Naive B cell (primary cell): ENCODE results near the gene ZNF644. TPM values are rescaled to one million over a fixed set of nuclear protein-coding genes. Genes with fewer than 3 reads are reported as not detected.

Experiments used
- ATAC-seq, 2 donors: fragments of 150-1000 bp; cut with Tn5 transposase; 2 replicates each; pipeline ENCODE4 v1.10.0; 2021; ENCODE audit warnings: low read depth in 2 of 2, mild to moderate bottlenecking in 2 of 2, moderate library complexity in 2 of 2
- DNase-seq: peaks from one replicate; pipeline ENCODE4 v3.0.0; 2022
- H3K27ac Mint-ChIP-seq, 6 donors: one replicate each; pipeline ENCODE4 v1.8.0; 2020 to 2022; ENCODE audit warnings: mild to moderate bottlenecking in 6 of 6, mixed read lengths in 6 of 6, moderate library complexity in 5 of 6, inconsistent platforms in 2 of 6
- H3K27me3 Mint-ChIP-seq, 3 donors: one replicate each; pipeline ENCODE4 v1.8.0; 2021 to 2022; ENCODE audit warnings: mixed read lengths in 3 of 3, mild to moderate bottlenecking in 1 of 3
- H3K36me3 Mint-ChIP-seq, 2 donors: one replicate each; pipeline ENCODE4 v1.8.0; 2020 to 2022; ENCODE audit warnings: mixed read lengths in 2 of 2, inconsistent platforms in 1 of 2, mild to moderate bottlenecking in 1 of 2
- H3K4me1 Mint-ChIP-seq, 3 donors: one replicate each; pipeline ENCODE4 v1.8.0; 2020 to 2022; ENCODE audit warnings: mixed read lengths in 3 of 3, inconsistent platforms in 1 of 3, mild to moderate bottlenecking in 1 of 3, moderate library complexity in 1 of 3
- H3K4me3 Mint-ChIP-seq, 8 donors: one replicate each; pipeline ENCODE4 v1.8.0; 2020 to 2022; ENCODE audit warnings: mild to moderate bottlenecking in 8 of 8, mixed read lengths in 8 of 8, moderate library complexity in 8 of 8, inconsistent platforms in 2 of 8
- H3K9me3 Mint-ChIP-seq, 7 donors: one replicate each; pipeline ENCODE4 v1.8.0; 2020 to 2022; ENCODE audit warnings: mixed read lengths in 7 of 7, mild to moderate bottlenecking in 5 of 7, inconsistent platforms in 2 of 7, moderate library complexity in 1 of 7
- polyA plus RNA-seq, 6 donors: library from polyadenylated mRNA; unstranded; fragments of 300-500 nt; fragmentation: Illumina TruSeq; gene quantifications; one replicate each; pipeline ENCODE4 v1.2.3, GENCODE V29; 2021; ENCODE audit warnings: low read depth in 6 of 6

The ZNF644 gene
- polyA plus RNA-seq, 6 donors from 2014 or later = 89.4 to 115 (median 103) TPM

DNA sequence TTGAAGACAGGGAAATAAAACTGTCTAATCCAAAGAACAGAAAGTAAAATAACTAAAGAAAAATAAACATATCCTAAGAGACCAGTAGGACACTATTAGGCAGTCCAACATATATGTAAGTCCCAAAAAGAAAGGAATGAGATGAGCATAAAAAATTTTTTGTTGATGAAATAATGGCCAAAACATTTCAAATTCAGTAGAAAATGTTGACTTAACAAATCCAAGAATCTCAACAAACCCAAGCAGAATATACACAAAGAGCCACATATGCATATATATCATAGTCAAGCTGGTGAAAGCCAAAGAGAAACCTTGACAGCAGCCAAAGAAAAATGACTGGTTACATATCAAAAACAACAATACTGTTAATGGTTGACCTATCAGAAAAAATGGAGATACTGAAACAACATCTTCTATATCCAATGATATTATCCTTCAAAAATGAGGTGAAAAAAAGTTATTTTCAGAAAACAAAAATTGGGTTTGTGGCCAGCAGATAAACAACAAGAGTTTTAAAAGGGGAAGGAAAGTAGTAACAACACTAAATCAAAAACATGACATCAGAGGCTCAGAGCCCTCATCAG is 26.4 kb downstream of the ZNF644 start:
- Mint-ChIP-seq H3K9me3 (peaks cover 0 to 31% (median 4%) of the 10 kb centered on the region in 7 donors), H3K27me3 (no peaks in the 10 kb centered on the region), H3K4me3 (peak overlapping the region in 2 of 8 donors; percentile 13 to 32), H3K36me3 (peaks cover 17% of the 10 kb centered on the region in 2 donors), H3K4me1 (peaks cover 70 to 93% (median 84%) of the 10 kb centered on the region in 3 donors), H3K27ac (peak overlapping the region in 4 of 6 donors; percentile 25 to 74 (median 58))
- ATAC-seq = no peak
- no peak for DNase-seq

DNA sequence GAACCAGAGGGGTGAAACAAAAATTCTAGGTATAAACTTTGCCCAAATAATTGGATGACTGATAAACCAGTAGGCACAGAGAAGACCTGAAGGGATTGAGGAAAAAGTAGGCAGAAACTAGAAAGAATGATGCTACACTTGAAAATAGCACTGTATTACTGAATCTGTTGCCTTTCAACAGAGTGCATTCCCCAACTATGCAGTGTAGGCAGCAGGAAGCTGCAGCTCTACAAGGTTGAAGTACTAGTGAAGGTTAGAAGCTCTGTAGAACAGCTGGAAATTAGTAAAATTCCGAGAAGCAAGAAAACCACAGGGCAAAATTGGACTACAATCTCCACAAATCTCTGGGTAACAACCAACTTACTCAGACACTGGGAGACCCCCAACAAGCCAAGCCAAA is 27.4 kb downstream of the ZNF644 start:
- DNase-seq (no peak), ATAC-seq (no peak)
- Mint-ChIP-seq H3K9me3 (peaks cover 0 to 31% (median 4%) of the 10 kb centered on the region in 7 donors), H3K36me3 (peaks cover 17% of the 10 kb centered on the region in 2 donors), H3K4me1 (peaks cover 70 to 94% (median 84%) of the 10 kb centered on the region in 3 donors), H3K27ac (peak overlapping the region in 4 of 6 donors; percentile 3 to 74 (median 12)), H3K27me3 (no peaks in the 10 kb centered on the region), H3K4me3 (peak overlapping the region in 4 of 8 donors; percentile 4 to 45 (median 20))

DNA sequence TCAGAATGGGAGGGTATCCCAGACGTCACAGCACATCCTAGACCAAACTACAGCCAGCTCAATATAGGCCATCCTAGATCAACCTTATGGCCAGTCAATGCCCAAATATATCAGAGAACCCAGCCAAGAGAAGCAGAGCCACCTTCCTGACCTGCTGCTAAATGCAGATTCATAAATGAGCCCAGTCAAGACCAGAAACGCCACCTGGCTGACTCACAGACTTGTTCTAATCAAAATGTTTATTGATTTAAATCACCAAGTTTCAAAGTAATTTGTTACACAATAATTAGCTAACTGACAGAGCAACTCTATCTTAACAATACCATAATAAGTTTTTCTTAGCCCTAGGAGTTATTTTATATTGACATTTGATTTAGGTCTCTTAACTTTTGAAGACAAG is 28.6 kb downstream of the ZNF644 start:
- peak overlapping the region in 4 of 6 donors; percentile 1 to 78 (median 39) for H3K27ac Mint-ChIP-seq
- H3K4me3 Mint-ChIP-seq = no peak overlapping the region
- no peak for ATAC-seq
- H3K36me3 Mint-ChIP-seq = peaks cover 19 to 24% of the 10 kb centered on the region in 2 donors
- H3K9me3 Mint-ChIP-seq = peaks cover 0 to 37% (median 4%) of the 10 kb centered on the region in 7 donors
- no peaks in the 10 kb centered on the region for H3K27me3 Mint-ChIP-seq
- H3K4me1 Mint-ChIP-seq = peaks cover 75 to 94% (median 86%) of the 10 kb centered on the region in 3 donors
- no peak for DNase-seq

DNA sequence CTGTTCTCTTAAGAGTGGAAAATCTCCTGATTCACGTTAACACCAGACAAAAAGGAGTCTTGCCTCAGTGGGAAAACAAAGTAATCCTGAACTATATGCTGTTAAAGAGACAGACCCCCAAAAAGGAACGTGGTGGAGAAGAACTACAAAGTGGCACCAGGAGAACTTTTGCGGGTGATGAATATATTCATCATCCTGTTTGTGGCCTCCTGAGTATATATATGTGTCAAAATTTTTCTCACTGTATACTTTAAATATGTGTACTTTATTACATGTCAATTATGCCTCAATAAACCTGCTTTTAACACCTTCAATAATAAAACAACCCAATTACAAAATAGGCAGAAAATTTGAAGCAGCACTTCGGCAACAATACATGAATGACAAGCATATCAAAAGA is 31.1 kb downstream of the ZNF644 start:
- DNase-seq = no peak
- H3K27ac Mint-ChIP-seq = peak overlapping the region; percentile 38 to 85 (median 68)
- H3K27me3 Mint-ChIP-seq = no peaks in the 10 kb centered on the region
- peaks cover 79 to 92% (median 91%) of the 10 kb centered on the region in 3 donors for H3K4me1 Mint-ChIP-seq
- H3K4me3 Mint-ChIP-seq = peak overlapping the region in 2 of 8 donors; percentile 2 to 24
- peaks cover 29 to 33% of the 10 kb centered on the region in 2 donors for H3K36me3 Mint-ChIP-seq
- H3K9me3 Mint-ChIP-seq = peaks cover 4 to 39% (median 11%) of the 10 kb centered on the region in 7 donors
- ATAC-seq = no peak

DNA sequence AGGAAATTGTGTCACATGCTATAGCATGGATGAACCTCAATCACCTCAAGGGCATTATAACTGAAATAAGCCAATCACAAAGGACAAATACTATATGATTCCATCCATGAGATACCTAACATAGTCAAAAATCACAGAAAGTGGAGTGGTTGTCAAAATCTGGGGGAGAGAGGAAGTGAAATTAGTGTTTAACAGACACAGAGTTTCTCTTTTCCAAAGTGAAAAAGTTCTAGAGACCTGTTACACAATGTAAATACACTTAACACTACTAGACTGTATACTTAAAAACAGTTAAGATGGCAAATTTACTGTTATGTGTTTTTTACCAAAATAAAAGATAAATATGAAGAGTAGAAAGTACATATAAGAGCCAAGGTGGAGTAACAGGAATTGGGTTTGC is 31.8 kb downstream of the ZNF644 start:
- no peaks in the 10 kb centered on the region for H3K27me3 Mint-ChIP-seq
- DNase-seq = peak; percentile 20
- peaks cover 25 to 29% of the 10 kb centered on the region in 2 donors for H3K36me3 Mint-ChIP-seq
- peak overlapping the region; percentile 30 to 85 (median 61) for H3K27ac Mint-ChIP-seq
- ATAC-seq = peak; percentile 65 to 70
- peaks cover 4 to 31% (median 11%) of the 10 kb centered on the region in 7 donors for H3K9me3 Mint-ChIP-seq
- peak overlapping the region in 4 of 8 donors; percentile 2 to 33 (median 13) for H3K4me3 Mint-ChIP-seq
- H3K4me1 Mint-ChIP-seq = peaks cover 76 to 90% (median 89%) of the 10 kb centered on the region in 3 donors

DNA sequence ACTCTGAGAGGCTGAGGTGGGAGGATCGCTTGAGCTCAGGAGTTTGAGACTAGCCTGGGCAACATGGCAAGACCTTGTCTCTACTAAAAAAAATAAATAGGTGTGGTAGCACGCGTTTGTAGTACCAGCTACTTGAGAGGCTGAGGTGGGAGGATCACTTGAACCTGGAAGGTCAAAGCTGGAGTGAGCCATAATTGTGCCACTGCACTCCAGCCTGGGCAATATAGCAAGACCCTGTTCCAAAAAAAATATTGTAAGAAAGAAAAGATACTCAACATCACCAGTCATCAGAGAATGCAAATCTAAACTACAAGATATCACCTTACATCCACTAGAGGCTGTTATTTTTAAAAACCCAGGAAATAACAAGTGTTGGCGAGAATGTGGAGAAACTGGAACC is 32.5 kb downstream of the ZNF644 start:
- peaks cover 4 to 29% (median 11%) of the 10 kb centered on the region in 7 donors for H3K9me3 Mint-ChIP-seq
- H3K27ac Mint-ChIP-seq = peak overlapping the region in 2 of 6 donors; percentile 34 to 53
- no peaks in the 10 kb centered on the region for H3K27me3 Mint-ChIP-seq
- no peak for ATAC-seq
- H3K4me1 Mint-ChIP-seq = peaks cover 70 to 86% (median 82%) of the 10 kb centered on the region in 3 donors
- no peak for DNase-seq
- peaks cover 24 to 29% of the 10 kb centered on the region in 2 donors for H3K36me3 Mint-ChIP-seq
- H3K4me3 Mint-ChIP-seq = peak overlapping the region in 2 of 8 donors; percentile 1 to 45

DNA sequence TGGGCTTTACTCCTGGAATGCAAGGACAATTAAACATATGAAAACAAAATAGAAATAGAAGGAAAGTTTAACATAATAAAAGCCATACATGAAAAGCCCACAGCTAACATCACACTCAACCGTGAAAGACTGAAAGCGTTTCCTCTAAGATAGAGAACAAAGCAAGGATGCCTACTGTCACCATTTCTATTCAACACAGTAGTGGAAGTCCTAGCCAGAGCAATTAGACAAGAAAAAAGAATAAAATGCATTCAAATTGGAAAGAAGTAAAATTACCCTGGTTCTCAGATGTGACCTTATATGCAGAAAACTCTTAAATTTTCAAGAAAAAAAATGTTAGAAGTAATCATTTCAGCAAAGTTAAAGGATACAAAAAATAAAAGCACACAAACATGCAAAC is 34.0 kb downstream of the ZNF644 start:
- peaks cover 4 to 29% (median 11%) of the 10 kb centered on the region in 7 donors for H3K9me3 Mint-ChIP-seq
- peaks cover 66 to 86% (median 80%) of the 10 kb centered on the region in 3 donors for H3K4me1 Mint-ChIP-seq
- DNase-seq (no peak), ATAC-seq (no peak)
- H3K36me3 Mint-ChIP-seq = peaks cover 29 to 32% of the 10 kb centered on the region in 2 donors
- no peaks in the 10 kb centered on the region for H3K27me3 Mint-ChIP-seq
- no peak overlapping the region for H3K27ac Mint-ChIP-seq
- peak overlapping the region in 4 of 8 donors; percentile 23 to 78 (median 44) for H3K4me3 Mint-ChIP-seq

DNA sequence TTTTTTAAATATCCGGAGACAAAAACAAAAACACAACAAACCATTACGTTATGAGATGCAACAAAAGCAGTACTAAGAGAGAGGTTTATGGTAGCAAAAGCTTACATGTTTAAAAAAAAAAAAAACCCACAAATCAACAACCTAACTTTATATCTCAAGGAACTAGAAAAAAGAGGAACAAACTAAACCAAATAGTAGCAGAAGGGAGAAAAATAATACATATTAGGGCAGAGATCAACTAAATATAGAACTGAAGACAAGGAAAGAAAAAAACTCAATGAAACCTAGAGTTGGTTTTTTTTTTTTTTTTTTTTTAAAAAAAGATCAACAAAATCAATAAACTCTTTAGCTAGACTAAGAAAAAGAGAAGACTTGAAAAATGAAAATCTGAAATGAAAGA is 34.9 kb downstream of the ZNF644 start:
- peaks cover 24 to 32% of the 10 kb centered on the region in 2 donors for H3K36me3 Mint-ChIP-seq
- H3K4me3 Mint-ChIP-seq = peak overlapping the region in 7 of 8 donors; percentile 9 to 79 (median 67)
- no peaks in the 10 kb centered on the region for H3K27me3 Mint-ChIP-seq
- ATAC-seq (peak; percentile 33 to 36), DNase-seq (no peak)
- H3K27ac Mint-ChIP-seq = peak overlapping the region in 5 of 6 donors; percentile 5 to 43 (median 39)
- H3K4me1 Mint-ChIP-seq = peaks cover 62 to 85% (median 79%) of the 10 kb centered on the region in 3 donors
- peaks cover 4 to 29% (median 11%) of the 10 kb centered on the region in 7 donors for H3K9me3 Mint-ChIP-seq

DNA sequence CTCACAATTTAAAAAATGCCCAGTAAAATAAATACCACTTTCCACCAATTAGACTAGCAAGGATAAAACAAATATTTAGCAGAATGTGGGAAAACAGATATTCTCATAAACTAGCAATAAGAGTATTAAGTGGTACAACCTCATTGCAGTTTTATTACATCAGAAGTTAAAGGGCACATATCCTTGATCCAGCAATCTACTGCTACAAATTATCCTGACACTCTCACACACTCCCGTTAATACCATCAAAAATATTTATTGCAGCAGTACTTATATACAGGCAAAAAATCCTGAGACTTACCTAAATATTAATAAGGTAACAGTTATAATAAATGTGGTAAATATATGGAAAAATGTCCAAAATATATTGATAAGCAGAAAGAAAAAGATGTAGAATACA is 44.3 kb downstream of the ZNF644 start:
- DNase-seq (no peak), ATAC-seq (no peak)
- Mint-ChIP-seq H3K4me3 (no peak overlapping the region), H3K27ac (no peak overlapping the region), H3K9me3 (no peaks in the 10 kb centered on the region), H3K36me3 (peaks cover 11 to 28% of the 10 kb centered on the region in 2 donors), H3K27me3 (no peaks in the 10 kb centered on the region), H3K4me1 (peaks cover 24 to 40% (median 25%) of the 10 kb centered on the region in 3 donors)

DNA sequence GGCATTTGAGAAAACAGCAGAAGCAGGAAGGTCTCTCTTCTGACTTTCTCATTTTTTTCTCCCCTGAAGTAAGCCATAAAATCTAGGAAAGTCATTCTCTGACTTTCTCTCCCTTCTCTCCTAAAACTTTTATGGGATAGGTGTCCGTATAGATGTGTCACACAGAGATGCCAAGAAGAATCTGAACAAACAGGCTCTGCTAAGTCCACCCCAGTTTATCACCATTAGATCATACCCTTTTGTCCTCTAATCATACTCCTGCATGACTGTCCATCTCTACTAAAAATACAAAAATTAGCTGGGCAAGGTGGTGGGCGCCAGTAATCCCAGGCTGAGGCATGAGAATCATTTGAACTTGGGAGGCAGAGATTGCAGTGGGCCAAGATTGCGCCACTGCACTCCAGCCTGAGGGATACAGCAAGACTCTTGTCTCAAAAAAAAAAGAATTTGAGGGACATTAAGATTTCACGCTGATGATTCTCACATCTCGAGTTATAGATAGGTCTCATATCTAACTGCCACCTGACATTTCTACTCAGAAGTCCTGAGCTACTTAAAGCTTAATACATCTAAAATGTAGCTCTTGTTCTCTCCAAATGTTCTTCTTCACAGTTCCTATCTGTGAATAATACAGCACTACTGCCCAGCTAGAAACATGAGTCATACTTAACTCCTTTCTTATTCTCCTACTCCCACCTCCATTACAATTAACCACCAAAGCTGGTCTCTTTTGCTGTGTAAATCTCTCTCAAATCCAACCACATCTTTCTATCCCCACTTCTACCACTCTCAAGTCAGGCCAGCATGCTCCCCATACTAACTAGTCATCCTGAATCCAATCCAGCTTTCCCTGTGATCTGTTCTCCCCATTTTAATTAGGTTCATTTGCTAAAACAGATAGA is 47.7 kb downstream of the ZNF644 start:
- Mint-ChIP-seq H3K4me3 (no peak overlapping the region), H3K9me3 (no peaks in the 10 kb centered on the region), H3K36me3 (peaks cover 9 to 20% of the 10 kb centered on the region in 2 donors), H3K27ac (peak overlapping the region in 4 of 6 donors; percentile 41 to 88 (median 69)), H3K27me3 (no peaks in the 10 kb centered on the region), H3K4me1 (peaks cover 24 to 37% (median 34%) of the 10 kb centered on the region in 3 donors)
- no peak for ATAC-seq
- no peak for DNase-seq

DNA sequence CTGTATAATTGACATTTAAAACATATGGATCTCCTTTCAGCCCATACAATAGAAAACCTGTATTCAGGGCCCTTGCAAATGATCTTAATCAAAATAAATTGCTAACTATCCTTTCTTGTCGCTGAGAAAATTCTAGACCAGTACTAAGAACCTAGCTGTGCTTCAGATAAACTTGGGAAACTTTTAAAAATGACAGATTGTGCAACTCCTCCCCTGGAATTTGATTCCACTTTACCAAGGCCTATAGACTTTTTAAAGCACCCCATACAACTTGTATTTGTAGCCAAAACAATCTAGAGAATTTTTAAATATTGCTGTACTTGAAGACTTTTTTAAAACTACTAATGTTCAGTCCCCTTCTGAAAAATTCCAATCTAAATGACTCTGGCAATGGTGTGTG is 51.6 kb downstream of the ZNF644 start:
- no peak for DNase-seq
- ATAC-seq = no peak
- H3K27me3 Mint-ChIP-seq = no peaks in the 10 kb centered on the region
- peak overlapping the region in 1 of 6 donors; percentile 24 for H3K27ac Mint-ChIP-seq
- H3K4me1 Mint-ChIP-seq = peaks cover 38 to 55% (median 43%) of the 10 kb centered on the region in 3 donors
- peaks cover 8 to 9% of the 10 kb centered on the region in 2 donors for H3K36me3 Mint-ChIP-seq
- no peaks in the 10 kb centered on the region for H3K9me3 Mint-ChIP-seq
- no peak overlapping the region for H3K4me3 Mint-ChIP-seq

DNA sequence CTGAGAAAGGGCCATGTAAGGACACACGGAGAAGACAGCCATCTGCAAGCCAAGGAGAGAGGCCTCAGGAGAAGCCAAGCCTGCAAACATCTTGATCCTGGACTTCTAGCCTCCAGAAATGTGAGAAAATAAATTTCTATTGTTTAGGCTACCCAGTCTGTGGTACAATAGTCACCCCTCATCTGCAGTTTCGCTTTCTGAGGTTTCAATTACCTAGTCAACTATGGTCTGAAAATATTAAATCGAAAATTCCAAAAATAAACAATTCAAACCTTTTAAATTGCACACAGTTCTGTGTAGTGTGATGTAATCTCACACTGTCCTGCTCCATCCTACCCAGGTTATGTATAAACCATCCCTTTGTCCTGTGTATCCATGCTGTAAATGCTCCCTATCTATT is 52.6 kb downstream of the ZNF644 start:
- Mint-ChIP-seq H3K27ac (peak overlapping the region in 2 of 6 donors; percentile 2 to 62), H3K4me1 (peaks cover 32 to 53% (median 37%) of the 10 kb centered on the region in 3 donors)

DNA sequence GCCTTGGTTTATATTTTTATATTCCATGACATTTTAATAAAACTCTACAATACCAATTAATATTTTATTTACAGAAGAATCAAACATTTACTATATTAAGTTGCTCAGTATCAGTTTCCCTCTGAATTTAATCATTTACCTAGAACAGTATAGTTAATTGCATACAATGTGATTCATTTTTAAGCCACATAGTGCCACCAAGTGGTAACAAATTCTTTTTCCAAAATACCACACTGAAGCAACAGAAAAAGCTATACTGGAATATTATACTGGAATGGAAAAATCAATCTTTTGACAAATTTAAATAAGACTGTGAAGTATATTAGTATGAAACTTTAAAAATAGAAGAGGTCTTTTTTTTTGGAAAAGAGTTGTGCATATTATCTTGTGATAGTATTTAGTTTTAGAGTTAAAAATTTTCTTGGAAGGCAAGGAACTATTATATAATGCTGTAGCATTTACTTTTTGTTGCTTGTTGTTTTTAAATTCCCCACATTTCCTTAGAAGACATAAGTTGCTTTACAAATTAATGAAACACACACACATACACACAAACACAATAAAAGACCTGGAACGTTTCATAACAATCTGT is 57.3 kb downstream of the ZNF644 start:
- H3K27ac Mint-ChIP-seq = peak overlapping the region in 1 of 6 donors; percentile 47

More for the DNA sequence above, 52.6 kb downstream of the ZNF644 start:
- ATAC-seq = no peak
- peaks cover 0 to 9% of the 10 kb centered on the region in 2 donors for H3K36me3 Mint-ChIP-seq
- no peak for DNase-seq
- H3K27me3 Mint-ChIP-seq = no peaks in the 10 kb centered on the region
- H3K9me3 Mint-ChIP-seq = no peaks in the 10 kb centered on the region
- H3K4me3 Mint-ChIP-seq = no peak overlapping the region

More for the DNA sequence above, 57.3 kb downstream of the ZNF644 start:
- ATAC-seq (no peak), DNase-seq (no peak)
- peaks cover 38 to 59% (median 40%) of the 10 kb centered on the region in 3 donors for H3K4me1 Mint-ChIP-seq
- no peaks in the 10 kb centered on the region for H3K36me3 Mint-ChIP-seq
- H3K27me3 Mint-ChIP-seq = no peaks in the 10 kb centered on the region
- no peaks in the 10 kb centered on the region for H3K9me3 Mint-ChIP-seq
- H3K4me3 Mint-ChIP-seq = no peak overlapping the region
